ENCODE data around the gene EYS. TPM values are rescaled to one million over a fixed set of nuclear protein-coding genes. Genes with fewer than 3 reads are reported as not detected.

EYS gene
- total RNA-seq, 1 donor from 2014 or later: not detected

DNA sequence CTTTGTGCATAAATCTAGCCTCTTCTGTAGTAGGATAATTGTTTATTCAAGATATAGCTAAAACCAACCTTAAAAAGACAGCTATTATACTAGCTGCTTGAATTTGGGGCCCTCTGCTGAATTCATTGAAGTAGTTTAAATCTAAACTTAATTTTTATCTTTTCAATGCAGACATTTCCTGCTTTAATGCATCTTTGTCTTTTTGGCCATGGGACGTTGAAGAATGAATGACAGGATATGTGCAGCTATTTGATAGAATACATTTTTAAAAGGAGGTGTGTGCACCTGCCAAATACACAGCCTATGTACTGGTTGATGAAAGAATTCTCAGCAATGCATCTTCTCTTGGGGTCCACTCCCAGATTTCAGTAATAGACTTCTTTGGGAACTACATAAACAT lies 1546.5 kb downstream of the EYS start:
- Mint-ChIP-seq H3K27me3 (ENCODE audit: unreplicated experiment) (no peaks in the 10 kb centered on the region), H3K4me3 (ENCODE audit: unreplicated experiment) (no peak overlapping the region), H3K9me3 (ENCODE audit: unreplicated experiment) (no peaks in the 10 kb centered on the region), H3K36me3 (ENCODE audit: low read depth, unreplicated experiment) (no peaks in the 10 kb centered on the region), H3K27ac (ENCODE audit: unreplicated experiment) (no peak overlapping the region), H3K4me1 (ENCODE audit: unreplicated experiment) (no peaks in the 10 kb centered on the region)
- no peak for DNase-seq (ENCODE audit: low spot score)
- TF ChIP-seq, protein P1, sequence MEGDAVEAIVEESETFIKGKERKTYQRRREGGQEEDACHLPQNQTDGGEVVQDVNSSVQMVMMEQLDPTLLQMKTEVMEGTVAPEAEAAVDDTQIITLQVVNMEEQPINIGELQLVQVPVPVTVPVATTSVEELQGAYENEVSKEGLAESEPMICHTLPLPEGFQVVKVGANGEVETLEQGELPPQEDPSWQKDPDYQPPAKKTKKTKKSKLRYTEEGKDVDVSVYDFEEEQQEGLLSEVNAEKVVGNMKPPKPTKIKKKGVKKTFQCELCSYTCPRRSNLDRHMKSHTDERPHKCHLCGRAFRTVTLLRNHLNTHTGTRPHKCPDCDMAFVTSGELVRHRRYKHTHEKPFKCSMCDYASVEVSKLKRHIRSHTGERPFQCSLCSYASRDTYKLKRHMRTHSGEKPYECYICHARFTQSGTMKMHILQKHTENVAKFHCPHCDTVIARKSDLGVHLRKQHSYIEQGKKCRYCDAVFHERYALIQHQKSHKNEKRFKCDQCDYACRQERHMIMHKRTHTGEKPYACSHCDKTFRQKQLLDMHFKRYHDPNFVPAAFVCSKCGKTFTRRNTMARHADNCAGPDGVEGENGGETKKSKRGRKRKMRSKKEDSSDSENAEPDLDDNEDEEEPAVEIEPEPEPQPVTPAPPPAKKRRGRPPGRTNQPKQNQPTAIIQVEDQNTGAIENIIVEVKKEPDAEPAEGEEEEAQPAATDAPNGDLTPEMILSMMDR (IDR thresholded peaks at IDR 0.05; ENCODE audit: unreplicated experiment): no peak

DNA sequence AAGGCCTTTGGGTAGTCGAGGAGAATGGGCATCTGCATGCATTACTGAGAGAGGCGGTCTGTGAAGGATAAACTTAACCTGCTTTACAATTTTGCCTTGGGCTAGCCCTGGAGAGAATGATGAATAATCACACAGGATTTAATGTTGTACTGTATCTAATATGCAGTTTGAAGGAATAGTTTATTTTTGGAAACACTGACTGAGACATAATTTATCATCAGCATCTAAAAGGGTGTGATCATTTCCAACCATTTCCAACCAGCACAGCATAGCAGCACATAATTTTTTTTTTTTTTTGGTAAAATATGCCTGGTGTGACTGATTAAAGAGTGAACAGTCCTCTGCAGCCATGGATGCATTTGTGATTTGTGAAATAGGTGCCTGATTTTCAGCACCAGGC lies 1552.0 kb downstream of the EYS start:
- TF ChIP-seq, protein P1 (IDR thresholded peaks at IDR 0.05; ENCODE audit: unreplicated experiment): no peak
- no peak for DNase-seq (ENCODE audit: low spot score)
- Mint-ChIP-seq H3K36me3 (ENCODE audit: low read depth, unreplicated experiment) (no peaks in the 10 kb centered on the region), H3K27ac (ENCODE audit: unreplicated experiment) (no peak overlapping the region), H3K4me3 (ENCODE audit: unreplicated experiment) (no peak overlapping the region), H3K4me1 (ENCODE audit: unreplicated experiment) (no peaks in the 10 kb centered on the region), H3K9me3 (ENCODE audit: unreplicated experiment) (no peaks in the 10 kb centered on the region), H3K27me3 (ENCODE audit: unreplicated experiment) (no peaks in the 10 kb centered on the region)

DNA sequence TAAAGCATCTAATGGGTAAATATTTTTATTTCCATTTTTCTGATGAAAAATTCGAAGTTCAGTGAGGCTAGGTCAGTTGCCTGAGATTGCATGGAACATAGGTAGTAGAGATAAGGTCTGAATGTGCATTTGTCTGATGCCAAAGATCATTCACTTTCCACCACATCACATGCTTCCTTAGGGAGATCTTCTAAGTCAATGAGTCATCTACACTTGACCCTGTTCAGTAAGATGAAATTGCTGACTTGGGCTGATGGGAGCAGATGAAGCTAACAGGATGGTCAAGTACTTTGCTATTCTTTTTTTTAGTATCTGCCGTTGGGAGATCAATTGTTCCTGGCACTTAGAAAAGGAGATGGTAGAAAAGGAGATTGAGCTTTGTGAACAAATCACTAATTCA lies 1560.2 kb downstream of the EYS start:
- Mint-ChIP-seq H3K4me3 (ENCODE audit: unreplicated experiment) (no peak overlapping the region), H3K36me3 (ENCODE audit: low read depth, unreplicated experiment) (no peaks in the 10 kb centered on the region), H3K27ac (ENCODE audit: unreplicated experiment) (no peak overlapping the region), H3K9me3 (ENCODE audit: unreplicated experiment) (no peaks in the 10 kb centered on the region), H3K4me1 (ENCODE audit: unreplicated experiment) (no peaks in the 10 kb centered on the region), H3K27me3 (ENCODE audit: unreplicated experiment) (no peaks in the 10 kb centered on the region)
- TF ChIP-seq, protein P1 (IDR thresholded peaks at IDR 0.05; ENCODE audit: unreplicated experiment): no peak
- DNase-seq (ENCODE audit: low spot score): no peak

DNA sequence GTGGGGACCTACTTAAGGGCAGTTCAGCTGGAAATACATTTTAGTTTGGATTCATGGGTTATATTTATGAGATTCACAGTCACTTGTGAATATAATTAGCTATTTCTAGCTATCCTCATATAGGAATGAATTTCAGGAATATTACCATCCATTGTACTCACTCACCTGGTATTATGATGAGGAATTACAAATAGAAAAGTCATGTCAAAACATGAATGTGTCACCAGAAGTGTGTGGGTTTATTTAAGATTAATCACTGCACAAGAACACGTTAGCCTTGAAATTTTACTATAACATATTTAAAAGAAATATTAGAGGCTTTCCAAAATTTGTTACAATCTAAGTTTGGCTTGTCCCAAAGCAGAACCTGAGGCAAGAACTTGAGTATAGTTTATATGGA lies 1560.9 kb downstream of the EYS start:
- H3K36me3 Mint-ChIP-seq (ENCODE audit: low read depth, unreplicated experiment): no peaks in the 10 kb centered on the region
- no peak overlapping the region for H3K27ac Mint-ChIP-seq (ENCODE audit: unreplicated experiment)
- TF ChIP-seq, protein P1 (IDR thresholded peaks at IDR 0.05; ENCODE audit: unreplicated experiment): no peak
- no peaks in the 10 kb centered on the region for H3K9me3 Mint-ChIP-seq (ENCODE audit: unreplicated experiment)
- H3K27me3 Mint-ChIP-seq (ENCODE audit: unreplicated experiment): no peaks in the 10 kb centered on the region
- H3K4me1 Mint-ChIP-seq (ENCODE audit: unreplicated experiment): no peaks in the 10 kb centered on the region
- DNase-seq (ENCODE audit: low spot score): no peak
- H3K4me3 Mint-ChIP-seq (ENCODE audit: unreplicated experiment): no peak overlapping the region

DNA sequence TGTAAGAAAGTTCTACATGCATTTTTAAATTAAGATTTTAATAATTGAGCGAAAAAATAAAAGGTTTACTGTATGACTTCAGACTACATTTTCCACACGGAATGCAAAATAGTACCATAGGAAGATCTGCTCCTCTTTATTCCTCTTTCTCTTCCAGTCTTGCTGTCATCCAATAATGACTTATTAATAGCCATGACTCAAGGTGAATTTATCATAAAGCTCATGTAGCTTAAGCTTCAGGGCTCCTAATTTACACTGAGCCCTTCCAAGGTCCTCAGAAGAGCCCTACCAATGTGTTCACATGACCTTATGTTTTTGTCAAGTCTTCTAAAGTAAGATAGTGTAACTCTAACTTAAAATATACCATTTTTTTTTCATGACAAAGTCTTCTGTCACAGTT lies 1561.4 kb downstream of the EYS start:
- TF ChIP-seq, protein P1 (IDR thresholded peaks at IDR 0.05; ENCODE audit: unreplicated experiment): no peak
- no peaks in the 10 kb centered on the region for H3K4me1 Mint-ChIP-seq (ENCODE audit: unreplicated experiment)
- H3K27me3 Mint-ChIP-seq (ENCODE audit: unreplicated experiment): peaks cover under 1% of the 10 kb centered on the region
- DNase-seq (ENCODE audit: low spot score): no peak
- H3K9me3 Mint-ChIP-seq (ENCODE audit: unreplicated experiment): no peaks in the 10 kb centered on the region
- H3K4me3 Mint-ChIP-seq (ENCODE audit: unreplicated experiment): no peak overlapping the region
- no peak overlapping the region for H3K27ac Mint-ChIP-seq (ENCODE audit: unreplicated experiment)
- H3K36me3 Mint-ChIP-seq (ENCODE audit: low read depth, unreplicated experiment): no peaks in the 10 kb centered on the region

All from endothelial cell (in vitro differentiated cells).